ENCODE data around the gene AIFM3.

Gene AIFM3

GRCh38 chr22:20976291-20976877, 9.3 kb downstream of the AIFM3 start:
- no peak overlapping the region for H3K4me2 ChIP-seq
- H4K20me1 ChIP-seq, result no peaks in the 10 kb centered on the region
- H3K27me3 ChIP-seq, result no peaks in the 10 kb centered on the region
- H3K4me1 ChIP-seq, result peaks cover 9% of the 10 kb centered on the region
- no peak overlapping the region for H3K4me3 ChIP-seq
- H3K36me3 ChIP-seq, result no peaks in the 10 kb centered on the region
- H3K27ac ChIP-seq, result no peak overlapping the region
- no peak overlapping the region for H3K9ac ChIP-seq
- no peak for TF ChIP-seq Cebpa-rat (IDR thresholded peaks at IDR 0.05)
- peaks cover 10% of the 10 kb centered on the region; the same call in 1 of the 2 replicates for H3K9me3 ChIP-seq

GRCh38 chr22:20977019-20977418, 10.0 kb downstream of the AIFM3 start:
- no peak overlapping the region for H3K27ac ChIP-seq
- no peaks in the 10 kb centered on the region for H3K27me3 ChIP-seq
- TF ChIP-seq Cebpa-rat (IDR thresholded peaks at IDR 0.05), result no peak
- H3K36me3 ChIP-seq, result no peaks in the 10 kb centered on the region
- no peak overlapping the region for H3K4me2 ChIP-seq
- H4K20me1 ChIP-seq, result no peaks in the 10 kb centered on the region
- H3K9me3 ChIP-seq, result peaks cover 10% of the 10 kb centered on the region; the same call in 1 of the 2 replicates
- H3K9ac ChIP-seq, result no peak overlapping the region
- peaks cover 11% of the 10 kb centered on the region for H3K4me1 ChIP-seq
- no peak overlapping the region for H3K4me3 ChIP-seq

GRCh38 chr22:20977516-20978170, 10.6 kb downstream of the AIFM3 start:
- Histone ChIP-seq H3K9ac (no peak overlapping the region), H3K4me2 (no peak overlapping the region), H3K4me3 (no peak overlapping the region), H3K36me3 (no peaks in the 10 kb centered on the region), H4K20me1 (no peaks in the 10 kb centered on the region), H3K9me3 (peaks cover 10% of the 10 kb centered on the region; the same call in 1 of the 2 replicates), H3K4me1 (peaks cover 13% of the 10 kb centered on the region), H3K27me3 (no peaks in the 10 kb centered on the region), H3K27ac (no peak overlapping the region)
- no peak for TF ChIP-seq Cebpa-rat (IDR thresholded peaks at IDR 0.05)

GRCh38 chr22:20978419-20978818, 11.4 kb downstream of the AIFM3 start:
- peaks cover 10% of the 10 kb centered on the region; the same call in 1 of the 2 replicates for H3K9me3 ChIP-seq
- H3K27ac ChIP-seq, result no peak overlapping the region
- no peaks in the 10 kb centered on the region for H4K20me1 ChIP-seq
- no peak overlapping the region for H3K9ac ChIP-seq
- no peaks in the 10 kb centered on the region for H3K27me3 ChIP-seq
- no peak overlapping the region for H3K4me3 ChIP-seq
- no peak for TF ChIP-seq Cebpa-rat (IDR thresholded peaks at IDR 0.05)
- H3K4me1 ChIP-seq, result peaks cover 21% of the 10 kb centered on the region
- H3K36me3 ChIP-seq, result no peaks in the 10 kb centered on the region
- no peak overlapping the region for H3K4me2 ChIP-seq

- TF ChIP-seq Cebpa-rat (IDR thresholded peaks at IDR 0.05), result no peak
- Histone ChIP-seq H3K9ac (no peak overlapping the region), H3K4me1 (peaks cover 28% of the 10 kb centered on the region), H3K36me3 (peaks cover 9% of the 10 kb centered on the region), H3K9me3 (peaks cover 10% of the 10 kb centered on the region; the same call in 1 of the 2 replicates), H3K27me3 (no peaks in the 10 kb centered on the region), H3K4me2 (no peak overlapping the region), H4K20me1 (no peaks in the 10 kb centered on the region; the same call in 1 of the 2 replicates), H3K27ac (no peak overlapping the region), H3K4me3 (no peak overlapping the region)
Measured at GRCh38 chr22:20979243-20979809, 12.3 kb downstream of the AIFM3 start.

GRCh38 chr22:20979940-20980453, 12.9 kb downstream of the AIFM3 start:
- H4K20me1 ChIP-seq, result no peaks in the 10 kb centered on the region; the same call in 1 of the 2 replicates
- peaks cover 16% of the 10 kb centered on the region for H3K36me3 ChIP-seq
- no peak overlapping the region for H3K27ac ChIP-seq
- no peak overlapping the region for H3K4me3 ChIP-seq
- no peaks in the 10 kb centered on the region for H3K27me3 ChIP-seq
- H3K9me3 ChIP-seq, result peaks cover 10% of the 10 kb centered on the region; the same call in 1 of the 2 replicates
- no peak overlapping the region for H3K9ac ChIP-seq
- H3K4me2 ChIP-seq, result no peak overlapping the region
- TF ChIP-seq Cebpa-rat (IDR thresholded peaks at IDR 0.05), result no peak
- peaks cover 28% of the 10 kb centered on the region for H3K4me1 ChIP-seq

- Histone ChIP-seq H3K27me3 (no peaks in the 10 kb centered on the region), H4K20me1 (no peaks in the 10 kb centered on the region; the same call in 1 of the 2 replicates), H3K36me3 (peaks cover 20% of the 10 kb centered on the region), H3K9me3 (peaks cover 10% of the 10 kb centered on the region; the same call in 1 of the 2 replicates), H3K9ac (no peak overlapping the region), H3K4me2 (peak overlapping the region; percentile 93), H3K4me1 (peaks cover 28% of the 10 kb centered on the region), H3K4me3 (no peak overlapping the region), H3K27ac (no peak overlapping the region)
- no peak for TF ChIP-seq Cebpa-rat (IDR thresholded peaks at IDR 0.05)
Measured at GRCh38 chr22:20980523-20980922, 13.5 kb downstream of the AIFM3 start.

- Histone ChIP-seq H3K4me1 (peaks cover 28% of the 10 kb centered on the region), H3K27ac (peak overlapping the region; percentile 91)
- TF ChIP-seq Cebpa-rat (IDR thresholded peaks at IDR 0.05), result no peak
Measured at GRCh38 chr22:20980938-20981722, 14.1 kb downstream of the AIFM3 start.

More at GRCh38 chr22:20980938-20981722, 14.1 kb downstream of the AIFM3 start:
- peaks cover 10% of the 10 kb centered on the region; the same call in 1 of the 2 replicates for H3K9me3 ChIP-seq
- peak overlapping the region; percentile 78 for H3K4me3 ChIP-seq
- peak overlapping the region; percentile 93 for H3K4me2 ChIP-seq
- H3K36me3 ChIP-seq, result peaks cover 26% of the 10 kb centered on the region
- no peaks in the 10 kb centered on the region for H3K27me3 ChIP-seq
- no peaks in the 10 kb centered on the region; the same call in 1 of the 2 replicates for H4K20me1 ChIP-seq
- peak overlapping the region; percentile 87 for H3K9ac ChIP-seq

All from BLaER1 (cell line).